Dermis blood vessel endothelial cell (primary cell): ENCODE results near the gene TPM1. TPM values are rescaled to one million over a fixed set of nuclear protein-coding genes. Genes with fewer than 3 reads are reported as not detected.
A peak's percentile ranks its signal among the peaks of the same experiment; 100 is the strongest.

Experiments used
- DNase-seq: peaks from one replicate; pipeline ENCODE4 v3.0.0; 2010
- total RNA-seq: library from RNA; depleted of rRNA; stranded (reverse); fragments of >200 nt; gene quantifications from 2 replicates; pipeline ENCODE4 v1.2.3, GENCODE V29; 2014

TPM1 gene
- total RNA-seq, 1 donor from 2014 or later, result 334 TPM

- no peak for DNase-seq
These were observed 15.2 kb downstream of the TPM1 start for GRCh38 chr15:63057468-63058345.

GRCh38 chr15:63059075-63059474, 16.5 kb downstream of the TPM1 start:
- no peak for DNase-seq

GRCh38 chr15:63059573-63060216, 17.1 kb downstream of the TPM1 start:
- DNase-seq, result no peak

- no peak for DNase-seq
These were observed 18.2 kb downstream of the TPM1 start for GRCh38 chr15:63060699-63061098.

GRCh38 chr15:63061975-63062374, 19.4 kb downstream of the TPM1 start:
- no peak for DNase-seq

- peak; percentile 58 for DNase-seq
These were observed 20.7 kb downstream of the TPM1 start for GRCh38 chr15:63063164-63063756.

GRCh38 chr15:63063877-63064409, 21.4 kb downstream of the TPM1 start:
- DNase-seq, result no peak

GRCh38 chr15:63065262-63066221, 23.0 kb downstream of the TPM1 start:
- peak; percentile 11 for DNase-seq

- peak; percentile 3 for DNase-seq
These were observed 23.7 kb downstream of the TPM1 start for GRCh38 chr15:63066272-63066671.

GRCh38 chr15:63067306-63067705, 24.8 kb downstream of the TPM1 start:
- peak; percentile 2 for DNase-seq

- DNase-seq, result peak; percentile 12
These were observed 25.6 kb downstream of the TPM1 start for GRCh38 chr15:63067976-63068743.

- peak; percentile 9 for DNase-seq
These were observed 27.1 kb downstream of the TPM1 start for GRCh38 chr15:63069616-63070090.

- peak; percentile 23 for DNase-seq
These were observed 28.2 kb downstream of the TPM1 start for GRCh38 chr15:63070681-63071129.

- DNase-seq, result peak; percentile 13
These were observed 28.9 kb downstream of the TPM1 start for GRCh38 chr15:63071288-63071909.

GRCh38 chr15:63072023-63072650, 29.6 kb downstream of the TPM1 start:
- DNase-seq, result peak; percentile 9

GRCh38 chr15:63072809-63073277, 30.3 kb downstream of the TPM1 start:
- peak; percentile 15 for DNase-seq

- DNase-seq, result peak; percentile 7
These were observed 31.1 kb downstream of the TPM1 start for GRCh38 chr15:63073497-63074172.

- peak; percentile 4 for DNase-seq
These were observed 32.8 kb downstream of the TPM1 start for GRCh38 chr15:63075015-63075983.
